HG03521 (cell line): ENCODE results near the gene ACKR2.
"Not testable (repeated sequence)": the region's sequence is repeated elsewhere in the genome, so short reads cannot be mapped to it uniquely, and the experiment has no call there.

Experiments
- ATAC-seq: cut with Tn5 transposase; IDR thresholded peaks from one replicate; pipeline ENCODE4 v1.9.1; 2021; ENCODE audit warnings: mild to moderate bottlenecking, moderate library complexity; ENCODE audit not compliant: unreplicated experiment

ACKR2 gene

GRCh38 chr3:42883251-42883930, 74.1 kb downstream of the ACKR2 start:
- not testable (repeated sequence) for ATAC-seq

GRCh38 chr3:42884324-42884723, 75.1 kb downstream of the ACKR2 start:
- no peak for ATAC-seq

- ATAC-seq, result no peak
Observed at GRCh38 chr3:42886294-42886822, 77.1 kb downstream of the ACKR2 start.

- no peak for ATAC-seq
Observed at GRCh38 chr3:42887084-42887483, 77.8 kb downstream of the ACKR2 start.

- ATAC-seq, result no peak
Observed at GRCh38 chr3:42891042-42891441, 81.8 kb downstream of the ACKR2 start.

GRCh38 chr3:42892169-42892568, 82.9 kb downstream of the ACKR2 start:
- ATAC-seq, result no peak

- no peak for ATAC-seq
Observed at GRCh38 chr3:42892807-42893206, 83.6 kb downstream of the ACKR2 start.

- no peak for ATAC-seq
Observed at GRCh38 chr3:42894698-42895579, 85.7 kb downstream of the ACKR2 start.

- no peak for ATAC-seq
Observed at GRCh38 chr3:42895580-42895868, 86.3 kb downstream of the ACKR2 start.

GRCh38 chr3:42898896-42899675, 89.8 kb downstream of the ACKR2 start:
- no peak for ATAC-seq

- no peak for ATAC-seq
Observed at GRCh38 chr3:42900226-42901072, 91.2 kb downstream of the ACKR2 start.

- ATAC-seq, result no peak
Observed at GRCh38 chr3:42901073-42901415, 91.8 kb downstream of the ACKR2 start.

GRCh38 chr3:42902257-42902656, 93.0 kb downstream of the ACKR2 start:
- ATAC-seq, result no peak

GRCh38 chr3:42904076-42904475, 94.8 kb downstream of the ACKR2 start:
- ATAC-seq, result no peak

GRCh38 chr3:42905740-42906069, 96.5 kb downstream of the ACKR2 start:
- no peak for ATAC-seq

- ATAC-seq, result no peak
Observed at GRCh38 chr3:42906070-42906847, 97.0 kb downstream of the ACKR2 start, which contains the start of gene ZNF662. TSS of gene ZNF662 (plus strand) at chr3:42906142. CDS start at chr3:42908115, 1,973 bp downstream.

GRCh38 chr3:42906848-42907183, 97.6 kb downstream of the ACKR2 start:
- no peak for ATAC-seq

GRCh38 chr3:42908675-42909074, 99.4 kb downstream of the ACKR2 start:
- no peak for ATAC-seq

GRCh38 chr3:42911551-42911950, 102.3 kb downstream of the ACKR2 start:
- no peak for ATAC-seq
